Ureter (tissue), 1 donor: Measurements from ENCODE around the gene CUL3. TPM values are rescaled to one million over a fixed set of nuclear protein-coding genes. Genes with fewer than 3 reads are reported as not detected.

Source experiments
- DNase-seq: peaks from one replicate; pipeline ENCODE4 v3.0.0-alpha.2; 2020; ENCODE audit warnings: low spot score
- total RNA-seq: library from RNA; stranded (reverse); gene quantifications from one replicate; pipeline ENCODE4 v1.2.4, GENCODE V29; 2023
- donor health status: DM: yes; HTN: yes; CAD: no.

CUL3 gene
- total RNA-seq, 1 donor from 2014 or later, result 89.5 TPM

DNA sequence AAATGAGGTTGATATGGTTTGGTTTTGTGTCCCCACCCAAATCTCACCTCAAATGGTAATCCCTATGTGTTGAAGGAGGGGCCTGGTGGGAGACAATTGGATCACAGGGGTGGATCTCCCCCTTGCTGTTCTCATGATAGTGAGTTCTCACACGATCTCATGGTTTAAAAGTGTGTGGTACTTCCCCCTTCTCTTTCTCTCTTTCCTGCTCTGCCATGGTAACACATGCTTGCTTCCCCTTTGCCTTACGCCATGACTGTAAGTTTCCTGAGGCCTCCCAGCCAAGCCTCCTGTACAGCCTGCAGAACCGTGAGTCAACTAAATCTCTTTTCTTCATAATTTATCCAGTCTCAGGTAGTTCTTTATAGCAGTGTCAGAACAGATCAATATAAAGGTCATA, 158.5 kb downstream of the CUL3 start:
- no peak for DNase-seq

- no peak for DNase-seq
These were observed 164.1 kb downstream of the CUL3 start for GRCh38 chr2:224421065-224421464.

Other genes starting within 250 kb of the CUL3 start
- gene FAM124B, start 183.3 kb downstream of the CUL3 start, total RNA-seq, result 1.9 TPM
- gene CCDC195, start 131.0 kb upstream of the CUL3 start, total RNA-seq, result not detected